ENCODE data around the gene CTBP1.

CTBP1 gene

GRCh38 chr4:1206299-1207156 lies 42.4 kb downstream of the CTBP1 start:
- Histone ChIP-seq H3K4me2 (ENCODE audit: low read length) (no peak overlapping the region), H3K9ac (ENCODE audit: low read length) (no peak overlapping the region), H3K27me3 (ENCODE audit: insufficient read depth, low read length) (no peaks in the 10 kb centered on the region), H4K20me1 (ENCODE audit: insufficient read depth, low read length) (no peaks in the 10 kb centered on the region), H2AFZ (ENCODE audit: low read length) (no peak overlapping the region), H3K4me1 (ENCODE audit: insufficient read depth, low read length, severe bottlenecking) (peaks cover 33% of the 10 kb centered on the region), H3F3A (ENCODE audit: insufficient read depth, low read length) (no peaks in the 10 kb centered on the region), H3K79me2 (ENCODE audit: insufficient read depth, low read length) (no peaks in the 10 kb centered on the region), H3K27ac (ENCODE audit: low read depth, low read length, poor library complexity, severe bottlenecking) (no peak overlapping the region), H3K9me3 (ENCODE audit: low read length) (no peaks in the 10 kb centered on the region), H3K9me2 (ENCODE audit: low read depth, low read length) (no peaks in the 10 kb centered on the region), H3K36me3 (ENCODE audit: insufficient read depth, low read length) (peaks cover 5% of the 10 kb centered on the region; the same call in 1 of the 2 replicates), H3K4me3 (ENCODE audit: low read depth, low read length, poor library complexity, severe bottlenecking) (no peak overlapping the region)
- TF ChIP-seq EZH2 (IDR thresholded peaks at IDR 0.05; ENCODE audit: borderline replicate concordance, low read length): no peak
- no peak for TF ChIP-seq CTCF (IDR thresholded peaks at IDR 0.05; ENCODE audit: low read length)

- H4K20me1 ChIP-seq (ENCODE audit: insufficient read depth, low read length): no peaks in the 10 kb centered on the region
- H3K4me1 ChIP-seq (ENCODE audit: insufficient read depth, low read length, severe bottlenecking): peaks cover 39% of the 10 kb centered on the region
- no peak overlapping the region for H3K27ac ChIP-seq (ENCODE audit: low read depth, low read length, poor library complexity, severe bottlenecking)
- H3K9ac ChIP-seq (ENCODE audit: low read length): no peak overlapping the region
- no peaks in the 10 kb centered on the region for H3K36me3 ChIP-seq (ENCODE audit: insufficient read depth, low read length)
- no peaks in the 10 kb centered on the region for H3K9me2 ChIP-seq (ENCODE audit: low read depth, low read length)
- H3K79me2 ChIP-seq (ENCODE audit: insufficient read depth, low read length): no peaks in the 10 kb centered on the region
- H3K9me3 ChIP-seq (ENCODE audit: low read length): no peaks in the 10 kb centered on the region
- no peaks in the 10 kb centered on the region for H3F3A ChIP-seq (ENCODE audit: insufficient read depth, low read length)
- H3K4me2 ChIP-seq (ENCODE audit: low read length): no peak overlapping the region
- H2AFZ ChIP-seq (ENCODE audit: low read length): no peak overlapping the region
- no peak overlapping the region for H3K4me3 ChIP-seq (ENCODE audit: low read depth, low read length, poor library complexity, severe bottlenecking)
- H3K27me3 ChIP-seq (ENCODE audit: insufficient read depth, low read length): no peaks in the 10 kb centered on the region
- TF ChIP-seq EZH2 (IDR thresholded peaks at IDR 0.05; ENCODE audit: borderline replicate concordance, low read length) (no peak), CTCF (IDR thresholded peaks at IDR 0.05; ENCODE audit: low read length) (no peak)
Measured at GRCh38 chr4:1205586-1206298, 43.2 kb downstream of the CTBP1 start.

- TF ChIP-seq CTCF (IDR thresholded peaks at IDR 0.05; ENCODE audit: low read length): no peak
- TF ChIP-seq EZH2 (IDR thresholded peaks at IDR 0.05; ENCODE audit: borderline replicate concordance, low read length): no peak
- H3K4me1 ChIP-seq (ENCODE audit: insufficient read depth, low read length, severe bottlenecking): peaks cover 39% of the 10 kb centered on the region
- H2AFZ ChIP-seq (ENCODE audit: low read length): no peak overlapping the region
- no peaks in the 10 kb centered on the region for H3K36me3 ChIP-seq (ENCODE audit: insufficient read depth, low read length)
- no peaks in the 10 kb centered on the region for H4K20me1 ChIP-seq (ENCODE audit: insufficient read depth, low read length)
- H3K27me3 ChIP-seq (ENCODE audit: insufficient read depth, low read length): no peaks in the 10 kb centered on the region
- H3K9me3 ChIP-seq (ENCODE audit: low read length): no peaks in the 10 kb centered on the region
- H3K79me2 ChIP-seq (ENCODE audit: insufficient read depth, low read length): no peaks in the 10 kb centered on the region
- H3K9ac ChIP-seq (ENCODE audit: low read length): no peak overlapping the region
- no peak overlapping the region for H3K27ac ChIP-seq (ENCODE audit: low read depth, low read length, poor library complexity, severe bottlenecking)
- H3K4me2 ChIP-seq (ENCODE audit: low read length): no peak overlapping the region
- no peaks in the 10 kb centered on the region for H3F3A ChIP-seq (ENCODE audit: insufficient read depth, low read length)
- H3K4me3 ChIP-seq (ENCODE audit: low read depth, low read length, poor library complexity, severe bottlenecking): no peak overlapping the region
- no peaks in the 10 kb centered on the region for H3K9me2 ChIP-seq (ENCODE audit: low read depth, low read length)
Measured at GRCh38 chr4:1204828-1205585, 43.9 kb downstream of the CTBP1 start.

All from OCI-LY1 (cell line).